H1 (cell line): ENCODE results near the gene CDH20.

Source experiments
- EP300 ChIP-seq, 2 experiments: IDR thresholded peaks; 1 replicate in 1 of 2; 2 replicates in 1 of 2; pipeline ENCODE4 v1.6.1; 2011 to 2012; ENCODE audit warnings: low read depth in 2 of 2, low read length in 2 of 2, mild to moderate bottlenecking in 2 of 2, borderline replicate concordance in 1 of 2, inconsistent platforms in 1 of 2, moderate library complexity in 1 of 2
- HDAC6 ChIP-seq: IDR thresholded peaks from one replicate; pipeline ENCODE4 v1.7.1; 2012; ENCODE audit warnings: low read depth, mild to moderate bottlenecking, inconsistent platforms, low read length, moderate library complexity
- POLR2AphosphoS5 ChIP-seq: IDR thresholded peaks from 2 replicates; pipeline ENCODE4 v1.6.1; 2011; ENCODE audit warnings: low read depth, low read length
- RXRA ChIP-seq: IDR thresholded peaks from 2 replicates; pipeline ENCODE4 v1.6.1; 2011; ENCODE audit warnings: low read depth, mild to moderate bottlenecking, low read length, moderate library complexity; ENCODE audit not compliant: insufficient read depth
- TAF1 ChIP-seq: IDR thresholded peaks from 2 replicates; pipeline ENCODE4 v1.6.1; 2011; ENCODE audit warnings: mild to moderate bottlenecking, low read depth, low read length
- TEAD4 ChIP-seq: IDR thresholded peaks from 2 replicates; pipeline ENCODE4 v1.6.1; 2012; ENCODE audit warnings: low read depth, low read length, inconsistent platforms, mixed read lengths
- TF ChIP-seq, protein P1 (sequence below), 3 experiments: IDR thresholded peaks; 1 replicate in 2 of 3; 2 replicates in 1 of 3; pipeline versions ENCODE4 v1.5.1 to v1.6.1; 2011; ENCODE audit warnings: low read length in 3 of 3, mild to moderate bottlenecking in 3 of 3, inconsistent platforms in 2 of 3, low read depth in 1 of 3, moderate library complexity in 1 of 3; ENCODE audit not compliant: insufficient read depth in 1 of 3; ENCODE audit errors: control extremely low read depth in 1 of 3
- TF ChIP-seq, protein P2 (sequence below): IDR thresholded peaks from 2 replicates; pipeline ENCODE4 v1.6.1; 2012; ENCODE audit warnings: inconsistent platforms

DNA sequence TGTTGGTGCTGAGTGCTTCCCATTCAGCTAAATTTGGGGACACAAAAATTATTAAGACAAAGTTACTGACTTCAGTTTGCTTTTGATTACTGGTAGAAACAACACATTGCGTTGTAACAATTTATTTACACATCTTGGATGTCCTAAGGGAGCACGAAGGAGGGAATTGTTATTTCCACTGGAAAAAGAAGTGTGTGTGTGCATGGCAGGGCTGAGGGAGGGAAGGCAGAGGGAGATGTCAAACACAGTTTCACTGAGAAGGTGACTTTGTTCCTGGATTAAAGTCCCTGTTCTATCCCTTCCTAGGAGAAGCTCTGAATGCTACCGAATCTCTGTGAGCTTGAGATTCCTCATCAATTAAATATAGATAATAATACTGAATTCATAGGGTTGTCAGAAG, 3.8 kb upstream of the CDH20 start:
- TF ChIP-seq, protein P1, sequence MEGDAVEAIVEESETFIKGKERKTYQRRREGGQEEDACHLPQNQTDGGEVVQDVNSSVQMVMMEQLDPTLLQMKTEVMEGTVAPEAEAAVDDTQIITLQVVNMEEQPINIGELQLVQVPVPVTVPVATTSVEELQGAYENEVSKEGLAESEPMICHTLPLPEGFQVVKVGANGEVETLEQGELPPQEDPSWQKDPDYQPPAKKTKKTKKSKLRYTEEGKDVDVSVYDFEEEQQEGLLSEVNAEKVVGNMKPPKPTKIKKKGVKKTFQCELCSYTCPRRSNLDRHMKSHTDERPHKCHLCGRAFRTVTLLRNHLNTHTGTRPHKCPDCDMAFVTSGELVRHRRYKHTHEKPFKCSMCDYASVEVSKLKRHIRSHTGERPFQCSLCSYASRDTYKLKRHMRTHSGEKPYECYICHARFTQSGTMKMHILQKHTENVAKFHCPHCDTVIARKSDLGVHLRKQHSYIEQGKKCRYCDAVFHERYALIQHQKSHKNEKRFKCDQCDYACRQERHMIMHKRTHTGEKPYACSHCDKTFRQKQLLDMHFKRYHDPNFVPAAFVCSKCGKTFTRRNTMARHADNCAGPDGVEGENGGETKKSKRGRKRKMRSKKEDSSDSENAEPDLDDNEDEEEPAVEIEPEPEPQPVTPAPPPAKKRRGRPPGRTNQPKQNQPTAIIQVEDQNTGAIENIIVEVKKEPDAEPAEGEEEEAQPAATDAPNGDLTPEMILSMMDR (IDR thresholded peaks at IDR 0.05; ENCODE audit: control extremely low read depth in 1 of 3, insufficient read depth in 1 of 3, low read depth in 1 of 3, low read length in 3 of 3): no peak
- TF ChIP-seq, protein P2, sequence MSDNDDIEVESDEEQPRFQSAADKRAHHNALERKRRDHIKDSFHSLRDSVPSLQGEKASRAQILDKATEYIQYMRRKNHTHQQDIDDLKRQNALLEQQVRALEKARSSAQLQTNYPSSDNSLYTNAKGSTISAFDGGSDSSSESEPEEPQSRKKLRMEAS: no peak
- TF ChIP-seq EP300 (IDR thresholded peaks at IDR 0.05; ENCODE audit: borderline replicate concordance in 1 of 2, low read depth in 2 of 2, low read length in 2 of 2) (no peak), HDAC6 (no peak), TAF1 (no peak), RXRA (no peak), TEAD4 (no peak), POLR2AphosphoS5 (no peak)
